GM19452 (cell line): ENCODE measurements around the gene JPH2.

Experiments used
- ATAC-seq: cut with Tn5 transposase; IDR thresholded peaks from one replicate; pipeline ENCODE4 v1.9.1; 2021; ENCODE audit not compliant: unreplicated experiment

Gene JPH2

DNA sequence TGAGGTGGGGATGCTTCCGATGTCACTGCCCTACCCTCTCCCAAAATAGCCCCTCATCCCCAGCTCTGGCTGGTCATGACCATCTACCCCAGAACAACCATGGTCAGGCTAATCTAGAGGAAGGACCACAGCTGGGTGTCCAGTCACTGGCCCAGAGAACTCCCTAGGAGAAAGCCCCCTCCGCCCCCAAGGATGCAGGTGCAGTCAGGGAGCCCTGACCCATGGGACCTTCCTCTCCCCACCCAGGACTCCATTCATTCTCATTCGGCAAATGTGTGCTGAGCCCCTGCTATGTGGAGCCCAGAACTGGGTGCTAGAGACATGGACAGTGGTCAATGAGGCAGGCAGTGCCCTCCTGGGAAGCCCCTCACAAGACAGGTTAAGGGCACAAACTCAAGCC is 60.5 kb downstream of the JPH2 start:
- no peak for ATAC-seq

GRCh38 chr20:44125332-44126127 is 61.5 kb downstream of the JPH2 start:
- no peak for ATAC-seq

DNA sequence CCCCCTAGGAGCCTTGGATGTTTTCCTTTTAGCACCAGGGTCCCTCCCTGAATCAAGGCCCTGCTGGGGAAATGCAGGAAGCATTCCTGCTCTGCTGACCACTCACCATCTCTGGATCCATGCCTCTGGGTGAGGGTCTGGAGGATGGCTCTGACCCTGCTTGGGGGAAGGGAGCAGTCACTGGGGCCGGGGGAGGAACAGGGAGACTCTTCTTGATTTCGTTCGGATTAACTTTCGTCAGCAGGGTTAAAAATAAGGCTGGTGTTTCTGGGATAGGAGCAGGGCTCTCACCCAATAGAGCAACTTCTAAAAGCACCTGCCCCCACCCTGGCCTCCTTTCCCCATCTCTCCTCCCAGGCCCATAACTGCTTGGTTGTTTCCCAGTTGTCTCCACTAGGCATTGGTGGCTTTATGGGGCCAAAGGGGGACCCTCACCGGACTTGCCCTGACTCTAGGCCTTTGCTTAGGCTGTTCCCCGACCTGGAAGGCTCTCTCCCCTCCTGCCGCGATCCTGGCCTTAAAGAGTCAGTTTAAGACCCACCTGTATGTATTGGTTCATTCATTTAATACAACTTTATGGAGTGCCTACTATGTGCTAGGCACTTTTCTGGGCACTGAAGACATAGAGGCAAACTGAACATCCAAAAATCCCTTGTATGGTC is 63.0 kb downstream of the JPH2 start:
- no peak for ATAC-seq

GRCh38 chr20:44123251-44123650 is 63.7 kb downstream of the JPH2 start:
- no peak for ATAC-seq

GRCh38 chr20:44120676-44121425 is 66.1 kb downstream of the JPH2 start:
- ATAC-seq, result no peak

DNA sequence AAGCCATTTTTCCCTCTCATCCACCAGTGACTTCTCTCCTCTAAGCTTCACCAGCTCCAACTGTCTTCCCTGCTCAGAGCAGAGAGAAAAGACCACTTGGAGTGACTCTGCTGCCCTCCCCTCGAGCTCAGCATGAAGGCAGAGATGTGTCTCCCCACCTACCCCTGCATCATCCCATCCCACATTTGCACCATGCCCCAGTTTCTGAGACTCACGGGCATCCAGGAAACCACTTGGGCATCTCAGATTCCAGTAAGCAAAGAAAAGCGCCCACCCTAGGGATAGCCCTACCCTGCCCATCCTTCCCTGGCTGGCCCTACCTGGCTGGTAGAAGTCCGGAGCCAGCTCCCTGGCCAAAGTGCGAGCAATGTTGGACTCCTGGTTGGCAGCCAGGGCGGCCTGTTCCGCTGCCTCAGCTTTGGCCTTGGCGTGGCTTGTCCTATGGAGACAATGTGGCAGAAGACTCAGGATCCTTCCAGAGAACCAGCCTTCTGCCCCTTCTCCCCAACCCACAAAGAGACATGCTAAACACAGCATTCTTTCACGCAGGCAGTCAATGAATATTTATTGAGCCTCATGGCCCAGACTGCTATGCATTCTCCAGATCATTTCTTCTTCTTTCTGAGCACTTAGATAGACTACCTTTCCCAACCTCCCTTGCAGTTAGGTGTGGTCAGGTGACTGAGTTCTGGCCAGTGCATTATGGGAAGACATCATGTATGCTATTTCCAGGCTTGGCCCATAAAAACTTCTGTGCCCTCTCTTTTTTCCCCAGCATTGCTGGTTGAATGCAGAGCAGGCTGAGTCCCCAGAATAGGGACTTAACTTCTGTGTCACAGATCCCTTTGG is 68.6 kb downstream of the JPH2 start:
- no peak for ATAC-seq

DNA sequence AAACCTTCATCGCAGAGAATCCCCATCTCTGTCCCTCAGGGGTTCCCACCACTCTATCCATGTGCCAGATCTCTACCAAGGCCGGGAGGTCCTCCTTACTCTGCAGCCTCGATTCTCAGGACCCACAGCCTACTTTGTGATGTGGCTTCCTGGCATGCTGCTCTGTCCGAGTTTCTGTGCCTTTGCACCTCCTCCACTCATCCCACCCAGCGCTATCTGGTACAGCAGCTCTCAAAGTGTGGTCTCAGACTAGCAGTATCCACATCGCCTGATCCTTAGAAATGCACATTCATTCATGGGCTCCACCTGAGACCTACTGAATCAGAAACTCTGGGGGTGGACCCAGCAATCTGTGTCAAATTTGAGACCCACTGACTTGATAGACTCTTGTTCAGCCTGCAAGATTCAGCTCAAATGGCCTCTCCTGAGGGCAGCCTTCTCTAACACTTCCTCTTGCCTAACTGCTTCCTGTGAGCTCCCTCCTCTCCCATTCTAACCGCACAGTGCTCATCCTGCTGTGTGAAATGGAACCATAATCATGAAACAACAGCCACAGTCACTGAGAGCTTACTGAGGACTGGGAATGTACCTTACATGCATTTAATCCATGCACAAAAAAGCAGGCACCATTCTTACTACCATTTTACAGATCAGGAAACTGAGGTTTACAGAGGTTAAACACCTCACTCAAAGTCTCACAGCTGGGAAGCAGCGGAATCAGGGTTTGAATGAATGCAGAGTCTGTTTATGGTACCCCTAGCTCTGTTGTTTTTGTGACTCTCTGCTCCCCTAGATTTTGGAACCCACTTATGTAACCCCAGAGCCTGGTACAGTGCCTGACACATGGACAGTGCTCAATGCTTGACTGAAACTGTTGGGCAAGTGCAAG is 69.4 kb downstream of the JPH2 start:
- no peak for ATAC-seq

GRCh38 chr20:44115762-44116644 is 71.0 kb downstream of the JPH2 start:
- ATAC-seq, result no peak

DNA sequence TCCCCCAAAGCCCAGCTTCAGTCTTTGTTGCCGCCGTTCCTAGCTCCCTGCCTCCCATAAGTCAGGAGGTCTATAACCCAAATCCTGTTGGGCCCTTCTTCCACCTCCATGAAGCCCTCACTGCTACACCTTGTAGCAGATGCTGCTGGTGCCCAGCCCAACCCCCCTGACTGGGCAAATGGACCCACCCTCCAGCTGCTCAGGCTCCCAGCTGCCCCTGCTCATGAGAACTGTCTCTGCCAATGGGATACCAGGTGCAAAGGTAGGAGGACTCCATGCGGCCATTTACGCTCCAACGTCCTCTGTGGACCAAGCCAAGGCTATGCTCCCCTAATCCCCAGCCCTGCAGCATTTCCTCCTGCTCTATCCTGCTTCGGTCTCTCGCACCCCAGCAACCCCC is 71.8 kb downstream of the JPH2 start:
- ATAC-seq, result no peak

DNA sequence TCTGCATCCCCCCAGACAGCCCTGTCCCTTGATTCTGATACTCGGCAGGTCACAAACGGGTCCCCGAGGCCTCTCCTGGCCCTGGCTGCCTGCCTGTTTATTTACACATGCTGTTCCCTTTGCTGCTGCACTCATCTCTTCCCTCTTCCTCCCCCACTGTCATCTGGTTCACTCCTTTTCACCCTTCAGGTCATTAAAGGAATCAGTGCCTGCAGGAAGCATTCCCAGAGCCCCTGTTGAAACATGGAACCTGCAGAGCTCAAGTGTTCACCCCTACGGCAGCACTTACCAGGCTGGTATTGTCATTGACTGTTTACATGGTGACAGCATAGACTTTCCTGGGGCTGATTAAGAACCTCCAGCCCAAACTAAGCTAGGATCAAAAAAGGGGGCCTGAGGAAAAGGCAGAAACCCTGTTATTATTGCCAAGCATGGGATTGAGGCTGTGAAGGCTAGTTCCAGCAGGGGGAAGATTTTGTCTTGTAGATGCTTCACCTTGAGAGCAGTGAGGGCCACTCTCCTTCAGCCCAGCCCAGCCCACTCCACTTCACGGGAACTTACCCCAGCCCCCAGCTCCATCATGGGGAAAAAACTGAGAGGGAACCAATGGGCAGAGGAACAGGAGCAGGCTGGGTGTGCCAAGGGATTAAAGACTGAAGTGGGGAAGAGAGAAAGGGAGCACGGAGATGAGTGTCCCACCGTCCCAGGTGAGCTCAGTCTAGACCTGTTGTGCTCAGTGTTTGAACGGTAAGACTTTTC is 73.2 kb downstream of the JPH2 start:
- no peak for ATAC-seq

DNA sequence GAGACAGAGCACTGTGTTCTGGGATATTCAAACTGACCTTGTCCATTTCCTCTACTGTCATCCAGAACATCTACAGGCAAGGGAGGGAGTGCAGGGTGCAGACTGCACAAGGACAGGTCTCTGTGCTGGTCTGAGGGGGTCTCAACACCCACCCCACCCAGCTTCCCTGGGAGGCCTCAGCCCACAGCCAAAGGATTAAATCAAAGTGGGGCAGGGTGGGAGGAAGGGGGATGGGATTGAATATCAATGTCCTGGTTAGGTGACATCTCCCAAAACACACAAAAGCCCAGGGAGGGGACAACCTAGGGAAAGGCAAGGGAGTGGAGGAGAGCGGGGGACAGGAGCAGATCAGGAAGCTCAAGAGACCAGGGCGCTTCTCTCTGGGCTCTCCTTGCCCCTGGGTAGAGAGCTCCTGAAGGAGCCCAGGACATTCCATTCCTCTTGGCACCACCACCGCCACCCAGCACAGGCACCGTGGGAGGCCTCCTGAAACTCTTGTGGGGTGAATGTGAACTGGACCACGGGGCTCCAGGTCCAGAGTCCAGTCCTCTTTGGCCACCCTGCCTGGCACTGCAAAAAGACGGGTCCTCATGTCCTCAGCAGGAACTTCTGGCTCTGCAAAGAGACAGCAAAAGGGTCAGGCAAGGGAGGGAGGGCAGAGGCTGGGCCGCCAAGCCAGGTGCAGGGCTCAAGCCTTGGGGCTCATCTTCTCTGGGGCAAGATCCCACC is 73.9 kb downstream of the JPH2 start:
- ATAC-seq, result no peak

GRCh38 chr20:44112456-44112855 is 74.5 kb downstream of the JPH2 start:
- no peak for ATAC-seq

DNA sequence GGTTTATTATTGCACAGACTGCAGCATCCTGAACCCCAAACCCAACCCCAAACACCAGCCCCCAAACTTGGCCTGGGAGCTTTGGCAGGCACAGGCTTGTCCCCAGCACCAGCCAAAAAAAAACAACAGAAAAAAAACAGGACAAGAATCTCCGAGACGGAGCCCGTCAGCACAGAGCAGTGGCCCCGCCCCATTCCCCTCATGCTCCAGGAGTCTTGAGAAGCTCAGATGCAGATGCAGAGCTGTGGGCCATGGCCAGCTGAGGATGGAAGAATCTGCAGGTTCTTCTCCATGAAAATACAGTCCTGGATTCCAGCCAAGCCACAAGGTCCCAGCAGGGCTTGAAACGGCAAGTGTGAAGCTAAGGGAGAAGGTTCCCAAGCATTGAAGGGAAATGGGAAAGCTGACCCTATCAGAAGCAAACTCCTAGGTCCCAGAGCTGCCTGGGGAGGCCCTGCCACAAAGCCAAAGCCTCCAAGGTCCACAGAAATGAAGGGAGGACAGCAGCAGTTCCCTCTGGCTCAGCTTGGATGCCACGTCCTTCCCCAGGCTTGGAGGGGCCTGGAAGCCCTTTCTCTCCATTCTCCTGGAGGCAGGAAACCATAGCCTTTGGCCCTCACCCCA is 75.2 kb downstream of the JPH2 start:
- no peak for ATAC-seq

DNA sequence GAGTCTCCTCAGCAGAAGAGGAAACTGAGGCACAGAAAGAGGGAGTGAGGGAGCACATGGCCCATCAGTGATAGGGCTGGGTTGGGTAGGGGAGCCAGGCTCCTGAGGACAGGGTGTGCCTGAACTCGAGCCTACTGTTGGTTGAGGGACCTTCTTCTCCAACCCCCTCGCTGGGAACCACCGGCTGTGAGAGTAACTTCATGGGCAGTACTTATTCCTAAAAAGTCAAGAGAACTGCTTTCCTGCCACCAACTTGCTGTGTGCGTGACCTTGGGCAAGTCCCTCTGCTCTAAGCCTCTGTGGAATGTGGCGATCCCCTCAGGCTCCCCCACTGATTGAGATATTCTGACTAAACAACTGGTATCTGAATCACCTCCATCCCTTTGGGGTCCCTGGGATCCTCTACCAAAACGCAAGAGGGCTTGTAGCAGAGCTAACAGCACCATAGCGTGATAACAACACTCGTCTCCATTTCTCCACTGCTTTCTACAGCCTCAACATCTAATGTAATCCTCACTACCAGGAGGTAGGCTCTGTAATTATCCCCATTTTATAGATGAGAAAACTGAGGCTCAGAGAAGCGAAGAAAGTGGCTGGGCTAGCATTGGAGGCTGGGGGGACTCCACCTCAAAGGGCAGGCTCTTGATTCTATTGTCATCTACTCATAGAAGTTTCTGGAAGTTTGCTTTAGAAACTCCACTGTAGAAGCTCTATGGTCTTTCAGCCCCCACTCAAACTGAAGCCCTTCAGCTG is 76.0 kb downstream of the JPH2 start:
- ATAC-seq, result no peak

DNA sequence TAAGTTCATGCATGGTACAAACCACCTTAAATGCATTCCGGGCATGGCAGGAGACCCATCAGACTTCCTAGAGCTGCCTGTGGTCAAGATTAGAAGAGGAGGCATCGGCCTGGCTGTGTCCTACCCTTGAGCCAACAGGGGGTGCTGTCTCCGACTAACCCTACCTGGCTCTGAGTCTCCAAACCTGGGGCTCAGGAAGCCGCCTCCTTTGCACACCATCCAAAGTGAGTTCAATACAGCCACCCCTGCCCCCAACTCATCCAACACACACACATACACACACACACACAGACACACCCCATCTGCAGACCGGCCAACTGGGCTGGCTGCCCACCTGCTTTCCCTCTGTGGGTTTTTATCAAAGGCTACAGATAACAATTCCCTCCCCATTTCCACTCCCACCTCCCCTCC is 77.0 kb downstream of the JPH2 start:
- no peak for ATAC-seq

GRCh38 chr20:44106615-44107014 is 80.4 kb downstream of the JPH2 start:
- ATAC-seq, result no peak
